Natural killer cell treated with Interleukin-12 subunit alpha and Interleukin-12 subunit beta and Interleukin-15 and Interleukin-18, amount 100 ng/mL, for 72 hours (primary cell): ENCODE data around the gene TOB1. TPM values are rescaled to one million over a fixed set of nuclear protein-coding genes. Genes with fewer than 3 reads are reported as not detected.
"Not testable (repeated sequence)": the region's sequence is repeated elsewhere in the genome, so short reads cannot be mapped to it uniquely, and the experiment has no call there.

Source experiments
- ATAC-seq, 2 donors: fragments of 150-1000 bp; cut with Tn5 transposase in 1 of 2; sonication (Bioruptor Pico), chemical (Tn5 transposase) in 1 of 2; 2 replicates each; pipeline ENCODE4 v1.10.0; 2021
- DNase-seq: peaks from one replicate; pipeline ENCODE4 v3.0.0; 2022; ENCODE audit warnings: low spot score
- H3K27ac Mint-ChIP-seq, 2 donors: 1 replicate in 1 of 2; 2 replicates in 1 of 2; pipeline ENCODE4 v1.8.0; 2022; ENCODE audit warnings: mixed read lengths in 2 of 2, mild to moderate bottlenecking in 1 of 2, moderate library complexity in 1 of 2
- H3K27me3 Mint-ChIP-seq, 2 donors: 1 replicate in 1 of 2; 2 replicates in 1 of 2; pipeline ENCODE4 v1.8.0; 2022; ENCODE audit warnings: mixed read lengths in 2 of 2
- H3K36me3 Mint-ChIP-seq: one replicate; pipeline ENCODE4 v1.8.0; 2022; ENCODE audit warnings: mixed read lengths
- H3K4me1 Mint-ChIP-seq, 2 donors: 1 replicate in 1 of 2; 2 replicates in 1 of 2; pipeline ENCODE4 v1.8.0; 2022; ENCODE audit warnings: low read depth in 2 of 2, mixed read lengths in 2 of 2, mild to moderate bottlenecking in 1 of 2
- H3K4me3 Mint-ChIP-seq: one replicate; pipeline ENCODE4 v1.8.0; 2022; ENCODE audit warnings: mixed read lengths
- H3K9me3 Mint-ChIP-seq: 2 replicates; pipeline ENCODE4 v1.8.0; 2022; ENCODE audit warnings: mixed read lengths
- total RNA-seq, 2 donors: library from RNA; stranded (reverse); gene quantifications; one replicate each; pipeline ENCODE4 v1.2.3, GENCODE V29; 2022

TOB1 gene
- total RNA-seq, 2 donors from 2014 or later: 12.1 to 30.7 TPM

DNA sequence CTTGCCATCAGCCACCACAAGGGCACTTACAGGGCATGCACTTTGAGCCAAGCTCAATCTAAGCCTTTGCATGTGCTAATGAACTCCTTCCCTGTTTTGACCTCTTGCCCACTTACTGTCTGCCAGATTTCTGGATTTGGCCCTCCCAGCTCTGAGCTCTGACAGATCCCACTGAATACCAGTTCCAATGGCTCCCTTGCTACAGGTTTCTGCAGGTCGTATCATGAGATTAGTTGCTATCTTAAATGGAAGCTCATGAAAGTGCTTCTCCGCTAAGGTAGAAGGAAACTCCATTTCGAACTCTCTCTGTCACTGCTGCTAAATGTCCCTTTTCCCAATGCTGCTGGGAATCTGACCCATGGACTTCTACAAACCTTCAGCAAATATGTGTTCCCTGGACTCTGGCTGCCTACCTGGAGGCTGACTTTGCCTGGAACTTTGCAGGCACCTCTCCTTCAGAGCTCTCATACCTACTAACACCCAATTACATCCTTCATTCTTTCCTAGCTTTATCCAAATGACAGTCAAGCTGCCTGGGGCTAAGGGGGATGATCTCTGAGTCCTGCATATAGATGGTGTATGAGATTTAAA, 23.5 kb upstream of the TOB1 start:
- DNase-seq (no peak), ATAC-seq (no peak)
- Mint-ChIP-seq H3K4me1 (peaks cover 9 to 11% of the 10 kb centered on the region in 2 donors), H3K27ac (no peak overlapping the region), H3K27me3 (peaks cover 0 to 14% of the 10 kb centered on the region in 2 donors), H3K36me3 (no peaks in the 10 kb centered on the region), H3K9me3 (no peaks in the 10 kb centered on the region), H3K4me3 (no peak overlapping the region)

DNA sequence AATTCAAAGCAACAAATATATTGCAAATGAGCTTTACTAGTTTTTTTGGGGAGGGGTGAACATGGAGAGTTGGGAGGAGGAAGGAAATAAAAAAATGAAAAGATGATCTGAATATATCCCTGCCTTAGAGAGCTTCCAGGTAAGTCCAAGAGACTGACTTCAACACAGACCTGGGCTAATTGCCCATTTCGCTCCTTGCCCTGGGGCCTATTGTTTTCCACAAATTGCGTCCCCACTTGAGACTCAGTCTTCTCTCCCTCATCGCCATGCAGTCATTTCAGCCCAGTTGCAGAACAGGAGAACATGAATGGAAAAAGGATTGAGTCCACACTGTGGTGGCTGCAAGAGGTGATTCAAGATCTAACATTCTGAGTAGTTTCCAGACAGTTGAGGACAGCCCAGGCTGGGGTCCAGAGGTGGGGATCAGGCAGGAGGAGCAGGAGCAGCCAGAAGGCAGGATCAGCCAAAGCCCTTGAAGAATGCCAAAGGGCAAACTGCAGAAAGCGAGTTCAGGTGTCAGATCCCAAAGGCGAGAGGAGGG, 21.6 kb upstream of the TOB1 start:
- Mint-ChIP-seq H3K4me1 (peaks cover 13 to 17% of the 10 kb centered on the region in 2 donors), H3K4me3 (peak overlapping the region; percentile 11), H3K36me3 (no peaks in the 10 kb centered on the region), H3K27me3 (peaks cover 0 to 20% of the 10 kb centered on the region in 2 donors), H3K9me3 (no peaks in the 10 kb centered on the region), H3K27ac (no peak overlapping the region)
- ATAC-seq (no peak), DNase-seq (no peak)

DNA sequence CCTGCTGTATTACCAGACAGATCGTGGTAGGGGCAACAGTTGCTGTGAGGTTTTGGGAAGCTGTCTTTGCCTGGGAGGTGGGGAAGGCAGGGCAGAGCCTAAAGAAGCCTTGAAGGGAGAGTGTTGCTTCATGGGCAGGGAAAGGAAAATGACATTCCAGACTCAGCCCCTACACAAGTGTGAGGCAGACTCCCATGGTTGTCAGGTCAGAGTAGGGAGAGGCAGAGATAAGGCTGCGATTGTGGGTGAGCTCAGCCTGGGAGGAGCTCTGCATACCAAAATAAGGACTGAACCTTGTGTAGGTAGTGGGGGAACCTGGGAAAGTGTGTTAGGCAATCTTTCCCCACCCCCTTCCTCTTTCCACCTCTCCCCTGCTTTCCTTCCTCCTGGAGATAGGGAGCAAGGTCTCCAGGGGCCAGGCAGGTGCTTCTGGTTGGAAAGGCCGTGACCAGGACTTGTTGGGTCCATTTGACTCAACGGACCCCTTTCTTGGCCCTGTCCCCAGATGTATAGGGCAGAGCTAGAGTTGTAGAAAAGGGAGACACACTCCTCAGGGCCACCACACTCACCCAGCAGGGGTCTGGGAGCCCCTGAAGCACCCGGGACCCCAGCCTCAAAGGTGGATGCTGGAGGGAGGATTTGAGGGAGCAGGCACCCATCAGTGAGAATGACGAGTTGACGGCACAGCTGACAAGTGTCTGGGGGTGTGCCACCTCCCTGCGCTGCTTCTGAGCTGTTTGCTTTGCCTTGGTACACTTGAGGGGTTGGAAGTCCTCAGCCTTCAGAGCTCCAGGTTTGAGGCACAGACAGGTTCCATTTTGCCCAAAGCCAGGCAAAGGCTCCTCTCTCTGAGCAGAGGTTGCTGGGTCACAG, 18.5 kb upstream of the TOB1 start:
- DNase-seq (no peak), ATAC-seq (no peak)
- no peaks in the 10 kb centered on the region for H3K36me3 Mint-ChIP-seq
- H3K27me3 Mint-ChIP-seq: peaks cover 0 to 17% of the 10 kb centered on the region in 2 donors
- H3K9me3 Mint-ChIP-seq: no peaks in the 10 kb centered on the region
- H3K4me1 Mint-ChIP-seq: peaks cover 13 to 17% of the 10 kb centered on the region in 2 donors
- no peak overlapping the region for H3K4me3 Mint-ChIP-seq
- no peak overlapping the region for H3K27ac Mint-ChIP-seq

DNA sequence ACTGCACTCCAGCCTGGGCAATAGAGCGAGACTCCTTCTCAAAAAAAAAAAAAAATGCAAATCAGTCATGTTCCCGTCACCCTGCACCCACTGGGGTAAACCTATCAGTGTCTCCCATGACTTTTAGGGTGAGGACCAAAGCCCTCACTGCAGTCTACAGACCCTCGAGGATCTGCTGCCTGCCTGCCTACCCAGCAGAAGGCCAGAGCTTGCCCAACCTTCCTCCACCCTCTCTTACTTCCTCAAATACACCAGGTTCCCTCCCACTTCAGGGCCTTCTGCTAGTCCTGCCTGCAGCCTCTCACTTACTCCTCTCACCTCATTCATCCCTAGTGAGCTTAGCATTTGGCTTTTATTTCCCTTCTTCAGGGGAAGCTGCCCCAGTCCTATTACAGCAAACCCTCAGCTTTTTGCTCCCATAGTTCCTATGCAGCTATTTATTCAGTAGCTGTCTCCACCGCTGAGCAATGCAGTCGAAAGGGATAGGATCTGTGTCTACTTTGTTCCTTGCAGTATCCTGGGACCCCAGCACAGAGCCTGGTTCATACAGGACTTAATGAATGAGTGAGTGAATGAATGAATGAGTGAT, 17.8 kb upstream of the TOB1 start:
- DNase-seq (no peak), ATAC-seq (peak in 1 of 2 donors; percentile 6)
- Mint-ChIP-seq H3K9me3 (no peaks in the 10 kb centered on the region), H3K4me1 (peaks cover 13 to 17% of the 10 kb centered on the region in 2 donors), H3K36me3 (no peaks in the 10 kb centered on the region), H3K27ac (no peak overlapping the region), H3K4me3 (no peak overlapping the region), H3K27me3 (peaks cover 0 to 16% of the 10 kb centered on the region in 2 donors)

DNA sequence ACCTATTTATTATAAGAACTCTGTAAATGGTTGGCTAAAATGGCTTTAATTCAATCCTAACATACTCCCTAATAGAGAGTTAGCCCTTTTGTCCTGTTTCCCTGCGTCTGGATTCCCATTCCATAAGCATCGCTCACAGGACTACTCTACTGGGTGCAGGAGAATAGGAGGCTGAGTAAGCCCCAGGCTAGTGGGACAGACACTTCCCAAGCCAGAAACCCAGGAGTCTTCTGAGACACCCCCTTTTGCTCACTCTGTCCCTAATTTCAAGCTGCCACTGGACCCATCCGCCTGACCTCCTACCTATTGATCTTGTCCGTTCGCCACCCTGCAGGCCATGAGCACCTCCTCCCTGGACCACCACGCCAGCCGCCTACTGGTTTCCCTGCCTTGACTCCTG, 16.7 kb upstream of the TOB1 start:
- DNase-seq (no peak), ATAC-seq (no peak)
- Mint-ChIP-seq H3K4me1 (peaks cover 11 to 15% of the 10 kb centered on the region in 2 donors), H3K27ac (no peak overlapping the region), H3K9me3 (no peaks in the 10 kb centered on the region), H3K4me3 (no peak overlapping the region), H3K36me3 (no peaks in the 10 kb centered on the region), H3K27me3 (peaks cover 0 to 14% of the 10 kb centered on the region in 2 donors)

DNA sequence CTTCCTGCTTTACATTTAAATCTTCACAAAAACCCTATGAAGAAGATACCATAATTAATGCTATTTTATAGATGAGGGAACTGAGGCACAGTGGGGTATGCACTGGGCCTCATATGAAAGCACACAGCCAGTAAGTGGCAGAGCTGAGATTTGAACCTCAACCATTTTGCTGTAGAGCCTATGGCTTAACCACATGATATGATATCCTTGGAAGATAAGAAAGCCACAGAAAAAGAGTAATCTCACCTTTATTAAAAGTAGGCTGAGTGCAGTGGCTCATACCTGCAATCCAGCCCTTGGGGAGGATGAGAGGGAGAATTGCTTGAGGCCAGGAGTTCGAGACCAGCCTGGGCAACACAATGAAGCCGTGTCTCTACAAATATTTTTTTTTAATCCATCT, 15.0 kb upstream of the TOB1 start:
- DNase-seq: no peak
- no peaks in the 10 kb centered on the region for H3K9me3 Mint-ChIP-seq
- no peak overlapping the region for H3K4me3 Mint-ChIP-seq
- H3K4me1 Mint-ChIP-seq: peaks cover 4 to 6% of the 10 kb centered on the region in 2 donors
- H3K36me3 Mint-ChIP-seq: no peaks in the 10 kb centered on the region
- no peak for ATAC-seq
- peaks cover 0 to 11% of the 10 kb centered on the region in 2 donors for H3K27me3 Mint-ChIP-seq
- H3K27ac Mint-ChIP-seq: no peak overlapping the region

DNA sequence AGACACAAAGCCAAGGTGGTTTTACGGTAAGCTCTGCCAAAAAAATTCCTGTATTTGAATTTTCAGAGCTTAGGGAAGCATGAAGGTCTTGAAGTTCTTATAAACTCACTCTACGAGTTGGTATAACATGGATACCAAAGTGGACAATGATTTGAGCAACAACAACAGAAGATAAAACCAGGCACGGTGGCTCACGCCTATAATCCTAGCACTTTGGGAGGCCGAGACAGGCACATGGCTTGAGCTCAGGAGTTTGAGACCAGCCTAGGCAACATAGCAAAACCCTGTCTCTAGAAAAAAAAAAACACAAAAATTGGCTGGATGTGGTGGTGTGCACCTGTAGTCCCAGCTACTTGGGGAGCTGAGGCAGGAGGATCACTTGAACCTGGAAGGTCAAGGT, 12.9 kb upstream of the TOB1 start:
- Mint-ChIP-seq H3K4me3 (no peak overlapping the region), H3K9me3 (no peaks in the 10 kb centered on the region), H3K27me3 (peaks cover 12 to 24% of the 10 kb centered on the region in 2 donors), H3K36me3 (no peaks in the 10 kb centered on the region), H3K27ac (no peak overlapping the region), H3K4me1 (peaks cover 2 to 4% of the 10 kb centered on the region in 2 donors)
- DNase-seq: no peak
- no peak for ATAC-seq

DNA sequence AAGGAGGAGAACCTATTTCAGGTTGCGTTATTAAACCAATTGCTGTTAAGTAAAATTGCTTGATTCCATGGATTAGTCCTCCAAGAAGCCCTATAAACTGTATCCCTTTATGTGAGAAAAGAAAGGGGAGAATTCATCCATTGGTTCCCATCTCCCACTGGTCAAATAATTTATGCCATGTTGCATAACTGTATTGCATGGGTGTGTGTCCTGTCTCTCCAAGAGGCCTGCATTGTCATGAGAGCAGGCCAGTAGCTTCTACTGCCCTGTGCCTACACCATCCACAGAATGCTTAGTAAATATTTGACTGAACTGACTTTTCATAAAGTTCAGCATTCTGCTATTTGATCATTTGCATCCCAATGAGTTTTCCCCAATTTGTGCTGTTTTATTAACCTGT, 11.7 kb upstream of the TOB1 start:
- peaks cover 19 to 23% of the 10 kb centered on the region in 2 donors for H3K27me3 Mint-ChIP-seq
- no peak for DNase-seq
- no peaks in the 10 kb centered on the region for H3K9me3 Mint-ChIP-seq
- H3K4me1 Mint-ChIP-seq: peaks cover 8% of the 10 kb centered on the region in 2 donors
- ATAC-seq: no peak
- H3K27ac Mint-ChIP-seq: no peak overlapping the region
- H3K36me3 Mint-ChIP-seq: no peaks in the 10 kb centered on the region
- no peak overlapping the region for H3K4me3 Mint-ChIP-seq

DNA sequence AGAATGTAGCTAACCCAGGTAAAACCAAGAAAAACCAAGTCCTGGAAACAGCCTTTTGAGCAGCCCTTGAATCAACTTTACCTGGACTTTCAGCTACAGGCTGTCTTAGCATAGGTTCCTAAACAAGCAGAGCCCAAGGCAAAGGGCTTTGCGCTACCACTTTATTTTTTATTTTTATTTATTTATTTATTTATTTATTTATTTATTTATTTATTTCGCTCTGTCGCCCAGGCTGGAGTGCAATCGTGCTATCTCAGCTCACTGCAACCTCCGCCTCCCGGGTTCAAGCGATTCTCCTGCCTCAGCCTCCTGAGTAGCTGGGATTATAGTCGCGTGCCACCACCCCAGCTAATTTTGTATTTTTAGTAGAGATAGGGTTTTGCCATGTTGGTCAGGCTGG, 10.9 kb upstream of the TOB1 start:
- not testable (repeated sequence) for DNase-seq, H3K27ac Mint-ChIP-seq, H3K9me3 Mint-ChIP-seq, H3K36me3 Mint-ChIP-seq, H3K4me3 Mint-ChIP-seq, ATAC-seq, H3K4me1 Mint-ChIP-seq
- H3K27me3 Mint-ChIP-seq: peaks cover 19 to 23% of the 10 kb centered on the region in 2 donors

DNA sequence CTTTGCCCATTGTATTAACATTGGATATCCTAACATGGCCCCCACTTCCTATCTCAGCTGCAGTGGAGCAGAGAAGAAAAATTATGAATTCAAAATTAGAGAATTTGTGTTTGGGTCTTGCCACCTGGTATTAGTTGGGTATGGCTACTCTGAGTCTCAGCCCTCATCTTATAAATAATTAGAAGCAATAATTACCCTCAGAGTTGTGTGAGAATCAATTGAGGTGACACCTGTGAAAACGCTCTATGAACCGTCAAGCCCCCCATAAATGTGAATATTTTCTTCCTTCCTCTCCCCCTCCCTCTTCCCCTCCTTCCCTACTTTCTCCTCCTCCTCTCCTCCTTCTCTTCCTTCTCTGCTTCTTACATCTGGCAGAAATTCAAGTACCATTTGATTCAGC, 8.9 kb upstream of the TOB1 start:
- no peak for DNase-seq
- Mint-ChIP-seq H3K27me3 (peaks cover 19 to 22% of the 10 kb centered on the region in 2 donors), H3K4me3 (no peak overlapping the region), H3K9me3 (no peaks in the 10 kb centered on the region), H3K36me3 (no peaks in the 10 kb centered on the region), H3K4me1 (peaks cover 17 to 19% of the 10 kb centered on the region in 2 donors), H3K27ac (no peak overlapping the region)
- no peak for ATAC-seq

DNA sequence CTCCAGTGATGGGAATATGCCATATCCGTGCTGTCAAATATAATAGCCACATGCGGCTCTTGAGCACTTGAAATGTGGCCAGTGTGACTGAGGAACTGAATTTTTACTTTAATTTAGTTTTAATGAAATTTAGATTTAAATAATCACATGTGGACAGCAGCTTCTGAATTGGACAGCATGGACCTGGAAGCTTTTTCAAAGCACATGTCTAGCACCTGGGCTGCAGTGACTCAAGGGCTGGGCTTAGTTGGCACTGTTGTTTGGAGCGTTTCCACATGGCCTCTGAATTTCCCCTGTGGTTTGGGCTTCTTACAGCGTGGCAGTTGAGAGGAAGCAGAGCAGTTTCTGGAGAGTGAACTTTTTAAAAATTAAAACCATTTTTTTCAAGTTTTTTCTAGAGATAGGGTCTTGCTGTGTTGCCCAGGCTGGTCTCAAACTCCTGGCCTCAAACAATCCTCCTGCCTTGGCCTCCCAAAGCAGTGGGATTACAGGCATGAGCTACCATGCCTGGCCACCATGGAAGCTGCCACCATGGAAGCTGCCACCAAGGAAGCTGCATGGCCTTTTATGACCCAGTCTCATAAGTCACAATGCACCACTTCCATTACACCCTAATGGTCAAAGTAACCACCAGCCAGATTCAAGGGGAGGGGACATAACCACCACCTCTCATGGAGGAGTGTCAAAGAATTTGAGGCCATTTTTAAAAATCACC, 6.7 kb upstream of the TOB1 start:
- ATAC-seq: peak; percentile 87
- Mint-ChIP-seq H3K27ac (no peak overlapping the region), H3K4me3 (peak overlapping the region; percentile 1), H3K4me1 (peaks cover 23 to 26% of the 10 kb centered on the region in 2 donors), H3K27me3 (peaks cover 19 to 25% of the 10 kb centered on the region in 2 donors), H3K9me3 (no peaks in the 10 kb centered on the region), H3K36me3 (no peaks in the 10 kb centered on the region)
- DNase-seq: peak; percentile 69

DNA sequence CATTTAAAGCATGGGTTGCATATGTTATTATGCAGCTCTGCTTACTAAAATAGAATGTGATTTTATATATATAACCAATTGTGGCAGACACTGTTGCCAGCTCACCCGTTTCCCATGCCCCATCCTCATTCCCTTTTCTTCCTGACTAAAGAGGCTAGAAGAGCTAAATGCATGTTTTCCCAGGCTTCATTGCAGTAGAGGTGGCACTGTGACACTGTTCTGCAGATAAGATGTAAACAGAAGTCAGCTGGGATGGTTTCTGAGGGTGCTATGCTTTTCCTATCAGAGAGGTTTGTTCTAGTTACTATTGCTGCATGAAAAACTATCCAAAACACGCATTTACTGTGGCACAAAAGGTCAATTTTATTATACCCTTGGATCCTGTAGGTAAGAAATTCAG, 5.7 kb upstream of the TOB1 start:
- Mint-ChIP-seq H3K36me3 (no peaks in the 10 kb centered on the region), H3K4me3 (no peak overlapping the region), H3K27ac (peak overlapping the region in 1 of 2 donors; percentile 36), H3K9me3 (no peaks in the 10 kb centered on the region), H3K27me3 (peaks cover 19 to 25% of the 10 kb centered on the region in 2 donors), H3K4me1 (peaks cover 32 to 34% of the 10 kb centered on the region in 2 donors)
- DNase-seq: no peak
- ATAC-seq: no peak

DNA sequence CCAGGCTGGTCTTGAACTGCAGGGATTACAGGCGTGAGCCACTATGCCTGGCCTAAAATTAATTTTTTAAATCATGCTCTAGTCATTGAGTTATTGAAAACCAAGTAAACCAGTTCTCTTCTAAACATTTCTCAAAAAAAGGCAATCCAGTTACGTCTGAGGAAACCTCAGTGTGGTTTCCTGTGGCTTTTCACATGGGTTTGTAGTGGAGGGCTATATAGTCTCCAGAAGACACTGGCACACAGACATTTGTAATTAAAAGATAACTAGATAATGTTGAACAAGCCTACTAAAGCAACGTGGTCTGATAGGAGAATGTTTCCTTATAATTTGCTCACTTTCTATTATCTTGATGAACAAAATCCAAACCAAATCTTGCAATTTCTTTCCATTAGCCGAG, 5.2 kb upstream of the TOB1 start:
- Mint-ChIP-seq H3K27ac (peak overlapping the region; percentile 36 to 51), H3K4me1 (peaks cover 34 to 35% of the 10 kb centered on the region in 2 donors), H3K4me3 (peak overlapping the region; percentile 71), H3K36me3 (no peaks in the 10 kb centered on the region), H3K9me3 (no peaks in the 10 kb centered on the region), H3K27me3 (peaks cover 19 to 22% of the 10 kb centered on the region in 2 donors)
- DNase-seq (peak; percentile 75), ATAC-seq (no peak)
